ENCODE measurements around the gene COLEC12.

GRCh38 chr18:303607-304006 lies 196.9 kb downstream of the COLEC12 start:
- no peak for TF ChIP-seq CTCF (IDR thresholded peaks at IDR 0.05)
- no peak for TF ChIP-seq POLR2A (IDR thresholded peaks at IDR 0.05)
